ENCODE results near the gene SPTBN4.
"Not testable (repeated sequence)": the region's sequence is repeated elsewhere in the genome, so short reads cannot be mapped to it uniquely, and the experiment has no call there.

The SPTBN4 gene

DNA sequence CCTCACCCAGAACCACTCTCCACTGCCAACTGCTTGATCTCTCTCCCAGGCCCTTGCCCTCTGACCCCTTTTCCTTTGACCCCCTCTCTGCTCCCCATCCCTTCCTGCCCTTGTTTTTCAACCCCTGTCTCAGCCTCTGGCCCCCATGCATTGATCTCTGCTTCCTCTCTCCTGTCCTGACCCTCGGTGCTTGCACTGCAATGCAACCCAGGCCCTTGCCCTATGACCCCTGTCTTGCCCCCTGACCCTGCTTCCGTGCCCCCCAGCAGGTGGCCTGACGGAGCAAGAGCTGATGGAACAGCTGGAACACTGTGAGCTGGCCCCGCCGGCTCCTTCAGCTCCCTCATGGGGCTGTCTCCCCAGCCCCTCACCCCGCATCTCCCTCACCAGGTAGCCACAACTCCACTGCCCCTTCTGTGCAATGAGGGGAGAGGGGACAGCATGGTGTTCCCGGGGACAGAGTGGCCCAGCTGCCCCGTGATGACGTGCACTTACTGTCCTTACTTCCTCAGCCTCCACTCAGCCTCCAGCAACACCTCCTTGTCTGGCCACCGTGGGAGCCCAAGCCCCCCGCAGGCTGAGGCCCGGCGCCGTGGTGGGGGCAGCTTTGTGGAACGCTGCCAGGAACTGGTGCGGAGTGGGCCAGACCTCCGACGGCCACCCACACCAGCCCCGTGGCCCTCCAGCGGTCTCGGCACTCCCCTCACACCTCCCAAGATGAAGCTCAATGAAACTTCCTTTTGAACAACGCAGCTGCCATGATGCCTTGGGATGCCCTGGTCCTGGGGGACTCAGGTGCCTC lies 123.9 kb downstream of the SPTBN4 start:
- no peak for TF ChIP-seq CTCF (conservative IDR thresholded peaks at IDR 0.05; ENCODE audit: low read depth, low read length)
- no peaks in the 10 kb centered on the region for H3K79me2 ChIP-seq (ENCODE audit: insufficient read depth, low read depth)
- no peak overlapping the region for H3K27ac ChIP-seq

DNA sequence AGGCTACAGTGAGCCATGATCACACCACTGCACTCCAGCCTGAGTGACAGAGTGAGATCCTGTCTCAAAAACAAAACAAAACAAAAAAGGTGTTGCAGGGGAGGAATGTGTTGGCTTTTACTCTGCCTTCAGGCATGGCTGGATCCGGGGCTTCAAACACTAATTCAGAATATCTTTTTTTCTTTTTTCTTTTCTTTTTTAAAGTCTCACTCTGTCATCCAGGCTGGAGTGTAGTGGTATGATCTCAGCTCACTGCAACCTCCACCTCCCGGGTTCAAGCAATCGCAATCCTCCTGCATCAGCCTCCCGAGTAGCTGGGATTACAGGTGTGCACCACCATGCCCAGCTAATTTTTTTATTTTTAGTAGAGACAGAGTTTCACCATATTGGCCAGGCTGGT lies 124.9 kb downstream of the SPTBN4 start:
- not testable (repeated sequence) for H3K27ac ChIP-seq; H4K20me1 ChIP-seq (ENCODE audit: insufficient read depth); H3K27me3 ChIP-seq (ENCODE audit: insufficient read depth, low read depth); H3K36me3 ChIP-seq (ENCODE audit: insufficient read depth); H3K4me3 ChIP-seq (IDR thresholded peaks at IDR 0.05; ENCODE audit: insufficient read depth, low read depth, low read length); H3K79me2 ChIP-seq (ENCODE audit: insufficient read depth, low read depth); H3K9ac ChIP-seq; H2AFZ ChIP-seq (ENCODE audit: low read depth)
- peak overlapping the region; percentile 15; the same call in 1 of the 2 replicates for H3K4me2 ChIP-seq
- H3K4me1 ChIP-seq (ENCODE audit: low read depth, poor library complexity, severe bottlenecking): peaks cover 15% of the 10 kb centered on the region

More for the DNA sequence above, 123.9 kb downstream of the SPTBN4 start:
- no peak overlapping the region for H3K9ac ChIP-seq
- no peaks in the 10 kb centered on the region for H3K27me3 ChIP-seq (ENCODE audit: insufficient read depth, low read depth)
- no peak overlapping the region for H2AFZ ChIP-seq (ENCODE audit: low read depth)
- no peak overlapping the region for H3K4me2 ChIP-seq
- no peaks in the 10 kb centered on the region for H3K36me3 ChIP-seq (ENCODE audit: insufficient read depth)
- H3K4me1 ChIP-seq (ENCODE audit: low read depth, poor library complexity, severe bottlenecking): peaks cover 11% of the 10 kb centered on the region
- H4K20me1 ChIP-seq (ENCODE audit: insufficient read depth): no peaks in the 10 kb centered on the region
- H3K4me3 ChIP-seq (IDR thresholded peaks at IDR 0.05; ENCODE audit: insufficient read depth, low read depth, low read length): no peak overlapping the region

DNA sequence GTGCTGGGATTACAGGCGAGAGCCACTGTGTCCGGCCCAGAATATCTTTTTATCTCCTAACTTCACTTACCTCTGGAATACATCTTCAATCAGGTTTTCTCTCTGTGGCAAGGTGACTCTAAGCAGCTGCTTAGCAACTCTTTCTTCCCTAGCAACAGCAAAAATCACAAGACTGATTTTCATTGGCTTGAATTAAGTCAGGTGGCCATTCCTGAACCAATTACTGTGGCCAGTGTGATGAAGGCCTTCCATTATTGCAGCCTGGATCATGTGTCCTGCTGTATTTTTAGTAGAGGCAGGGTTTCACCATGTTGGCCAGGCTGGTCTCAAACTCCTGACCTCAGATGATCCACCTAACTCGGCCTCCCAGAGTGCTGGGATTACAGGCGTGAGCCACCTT lies 125.4 kb downstream of the SPTBN4 start:
- H3K4me2 ChIP-seq: peak overlapping the region; percentile 15; the same call in 1 of the 2 replicates
- H3K79me2 ChIP-seq (ENCODE audit: insufficient read depth, low read depth): no peaks in the 10 kb centered on the region
- no peak for TF ChIP-seq CTCF (conservative IDR thresholded peaks at IDR 0.05; ENCODE audit: low read depth, low read length)
- no peak overlapping the region for H3K27ac ChIP-seq
- H2AFZ ChIP-seq (ENCODE audit: low read depth): no peak overlapping the region
- H3K9ac ChIP-seq: no peak overlapping the region
- H3K36me3 ChIP-seq (ENCODE audit: insufficient read depth): no peaks in the 10 kb centered on the region
- H4K20me1 ChIP-seq (ENCODE audit: insufficient read depth): no peaks in the 10 kb centered on the region
- H3K4me1 ChIP-seq (ENCODE audit: low read depth, poor library complexity, severe bottlenecking): peaks cover 17% of the 10 kb centered on the region
- H3K27me3 ChIP-seq (ENCODE audit: insufficient read depth, low read depth): peaks cover 10% of the 10 kb centered on the region
- H3K4me3 ChIP-seq (IDR thresholded peaks at IDR 0.05; ENCODE audit: insufficient read depth, low read depth, low read length): no peak overlapping the region

DNA sequence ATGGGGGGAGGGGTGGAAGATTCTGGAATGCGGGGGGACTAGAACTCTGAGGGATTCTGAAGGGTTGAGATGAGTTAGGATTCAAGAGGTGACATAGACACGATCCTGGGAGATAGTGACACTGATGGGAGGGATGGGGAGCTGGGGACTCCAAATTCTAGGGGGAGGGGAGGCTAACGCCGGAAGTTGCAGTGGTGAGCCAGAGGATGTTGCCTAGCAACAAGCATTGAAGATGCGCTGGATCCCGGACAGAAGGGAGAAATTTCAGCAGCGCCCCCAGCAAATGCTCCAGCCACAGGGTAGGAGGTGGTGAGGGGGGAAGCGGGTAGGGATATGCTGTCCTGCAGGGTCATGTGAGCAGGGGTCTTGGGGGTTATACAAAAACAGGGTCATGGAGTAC lies 127.5 kb downstream of the SPTBN4 start:
- TF ChIP-seq CTCF (conservative IDR thresholded peaks at IDR 0.05; ENCODE audit: low read depth, low read length): no peak
- Histone ChIP-seq H2AFZ (ENCODE audit: low read depth) (no peak overlapping the region), H3K79me2 (ENCODE audit: insufficient read depth, low read depth) (no peaks in the 10 kb centered on the region), H3K4me2 (no peak overlapping the region), H3K4me3 (IDR thresholded peaks at IDR 0.05; ENCODE audit: insufficient read depth, low read depth, low read length) (no peak overlapping the region), H3K27me3 (ENCODE audit: insufficient read depth, low read depth) (peaks cover 30% of the 10 kb centered on the region), H3K27ac (no peak overlapping the region), H4K20me1 (ENCODE audit: insufficient read depth) (no peaks in the 10 kb centered on the region), H3K9ac (no peak overlapping the region), H3K4me1 (ENCODE audit: low read depth, poor library complexity, severe bottlenecking) (peaks cover 36% of the 10 kb centered on the region), H3K36me3 (ENCODE audit: insufficient read depth) (no peaks in the 10 kb centered on the region)

DNA sequence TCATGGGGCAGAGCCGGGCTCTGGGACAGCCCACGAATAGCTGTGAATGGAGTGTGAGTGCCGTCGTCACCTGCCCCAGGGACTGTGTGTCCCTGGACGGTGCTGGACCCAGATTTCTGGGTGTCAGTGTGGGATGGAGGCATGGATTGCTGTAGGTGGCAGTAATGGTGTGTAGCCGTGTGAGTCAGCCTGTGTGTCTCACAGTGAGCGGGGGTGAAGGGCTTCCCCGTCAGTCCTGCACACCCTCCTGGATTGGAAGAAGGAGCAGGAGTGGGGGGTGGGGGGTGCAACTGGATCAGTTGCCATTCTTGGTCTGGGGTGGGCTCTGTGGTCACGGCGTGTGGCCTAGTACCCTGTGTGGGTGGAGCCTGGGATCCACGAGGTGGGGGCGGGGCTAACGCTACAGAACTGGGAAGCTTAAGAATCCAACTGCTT lies 127.9 kb downstream of the SPTBN4 start:
- Histone ChIP-seq H3K4me2 (no peak overlapping the region), H3K4me3 (IDR thresholded peaks at IDR 0.05; ENCODE audit: insufficient read depth, low read depth, low read length) (no peak overlapping the region), H3K27me3 (ENCODE audit: insufficient read depth, low read depth) (peaks cover 34% of the 10 kb centered on the region), H3K27ac (no peak overlapping the region), H3K4me1 (ENCODE audit: low read depth, poor library complexity, severe bottlenecking) (peaks cover 40% of the 10 kb centered on the region), H3K36me3 (ENCODE audit: insufficient read depth) (no peaks in the 10 kb centered on the region), H3K79me2 (ENCODE audit: insufficient read depth, low read depth) (no peaks in the 10 kb centered on the region), H4K20me1 (ENCODE audit: insufficient read depth) (no peaks in the 10 kb centered on the region), H2AFZ (ENCODE audit: low read depth) (no peak overlapping the region), H3K9ac (no peak overlapping the region)
- TF ChIP-seq CTCF (conservative IDR thresholded peaks at IDR 0.05; ENCODE audit: low read depth, low read length): no peak
